Esophagus muscularis mucosa (tissue), 3 donors: ENCODE results near the gene SLC35F5.

Experiments
- EP300 ChIP-seq: sonication (generic); formaldehyde crosslinking; IDR thresholded peaks from one replicate; pipeline ENCODE4 v1.6.1; 2017; ENCODE audit warnings: antibody characterized with exemption
- TF ChIP-seq, protein P1 (sequence below), 3 experiments: fragments of 200-600 bp in 2 of 3; fragments of 450-650 bp in 1 of 3; sonication (generic) in 2 of 3; IDR thresholded peaks; one replicate each; pipeline ENCODE4 v1.5.1; 2017 to 2019; ENCODE audit warnings: antibody characterized with exemption in 3 of 3, mild to moderate bottlenecking in 2 of 3, moderate library complexity in 1 of 3

DNA sequence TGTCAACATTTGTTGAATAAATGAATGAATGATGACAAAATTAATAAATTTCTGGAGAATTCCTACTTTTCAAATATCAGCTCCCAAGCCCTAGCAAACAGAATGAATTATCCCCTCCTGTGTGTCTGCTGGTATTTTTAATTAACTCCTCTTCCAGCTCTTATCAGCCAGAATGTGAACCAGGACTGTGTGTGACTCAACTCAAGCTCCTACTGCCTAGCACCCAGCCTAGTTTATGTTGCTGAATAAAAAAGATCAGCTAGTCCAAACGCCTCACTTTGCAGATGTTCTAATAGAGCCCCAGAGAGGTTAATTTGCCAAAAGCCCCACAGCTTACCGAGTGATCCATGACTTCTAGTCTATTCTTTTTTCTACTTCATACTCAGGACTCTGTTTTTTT, 79.1 kb downstream of the SLC35F5 start:
- TF ChIP-seq, protein P1, sequence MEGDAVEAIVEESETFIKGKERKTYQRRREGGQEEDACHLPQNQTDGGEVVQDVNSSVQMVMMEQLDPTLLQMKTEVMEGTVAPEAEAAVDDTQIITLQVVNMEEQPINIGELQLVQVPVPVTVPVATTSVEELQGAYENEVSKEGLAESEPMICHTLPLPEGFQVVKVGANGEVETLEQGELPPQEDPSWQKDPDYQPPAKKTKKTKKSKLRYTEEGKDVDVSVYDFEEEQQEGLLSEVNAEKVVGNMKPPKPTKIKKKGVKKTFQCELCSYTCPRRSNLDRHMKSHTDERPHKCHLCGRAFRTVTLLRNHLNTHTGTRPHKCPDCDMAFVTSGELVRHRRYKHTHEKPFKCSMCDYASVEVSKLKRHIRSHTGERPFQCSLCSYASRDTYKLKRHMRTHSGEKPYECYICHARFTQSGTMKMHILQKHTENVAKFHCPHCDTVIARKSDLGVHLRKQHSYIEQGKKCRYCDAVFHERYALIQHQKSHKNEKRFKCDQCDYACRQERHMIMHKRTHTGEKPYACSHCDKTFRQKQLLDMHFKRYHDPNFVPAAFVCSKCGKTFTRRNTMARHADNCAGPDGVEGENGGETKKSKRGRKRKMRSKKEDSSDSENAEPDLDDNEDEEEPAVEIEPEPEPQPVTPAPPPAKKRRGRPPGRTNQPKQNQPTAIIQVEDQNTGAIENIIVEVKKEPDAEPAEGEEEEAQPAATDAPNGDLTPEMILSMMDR (IDR thresholded peaks at IDR 0.05) = no peak
- no peak for TF ChIP-seq EP300
